Measurements from ENCODE around the gene PHRF1.

- TF ChIP-seq TAF1 (conservative IDR thresholded peaks at IDR 0.05) (no peak), HNF4G (IDR thresholded peaks at IDR 0.05) (no peak), ATF3 (IDR thresholded peaks at IDR 0.05) (no peak), EGR1 (IDR thresholded peaks at IDR 0.05; ENCODE audit: low read depth in 2 of 2) (no peak), SP1 (IDR thresholded peaks at IDR 0.05) (no peak), ZBTB33 (IDR thresholded peaks at IDR 0.05) (no peak), YY1 (IDR thresholded peaks at IDR 0.05) (no peak), RAD21 (IDR thresholded peaks at IDR 0.05) (no peak), RXRA (IDR thresholded peaks at IDR 0.05) (no peak), JUND (IDR thresholded peaks at IDR 0.05) (no peak), GABPA (IDR thresholded peaks at IDR 0.05 in 1 of 2, conservative IDR thresholded peaks at IDR 0.05 in 1 of 2) (no peak)
- TF ChIP-seq, protein P1, sequence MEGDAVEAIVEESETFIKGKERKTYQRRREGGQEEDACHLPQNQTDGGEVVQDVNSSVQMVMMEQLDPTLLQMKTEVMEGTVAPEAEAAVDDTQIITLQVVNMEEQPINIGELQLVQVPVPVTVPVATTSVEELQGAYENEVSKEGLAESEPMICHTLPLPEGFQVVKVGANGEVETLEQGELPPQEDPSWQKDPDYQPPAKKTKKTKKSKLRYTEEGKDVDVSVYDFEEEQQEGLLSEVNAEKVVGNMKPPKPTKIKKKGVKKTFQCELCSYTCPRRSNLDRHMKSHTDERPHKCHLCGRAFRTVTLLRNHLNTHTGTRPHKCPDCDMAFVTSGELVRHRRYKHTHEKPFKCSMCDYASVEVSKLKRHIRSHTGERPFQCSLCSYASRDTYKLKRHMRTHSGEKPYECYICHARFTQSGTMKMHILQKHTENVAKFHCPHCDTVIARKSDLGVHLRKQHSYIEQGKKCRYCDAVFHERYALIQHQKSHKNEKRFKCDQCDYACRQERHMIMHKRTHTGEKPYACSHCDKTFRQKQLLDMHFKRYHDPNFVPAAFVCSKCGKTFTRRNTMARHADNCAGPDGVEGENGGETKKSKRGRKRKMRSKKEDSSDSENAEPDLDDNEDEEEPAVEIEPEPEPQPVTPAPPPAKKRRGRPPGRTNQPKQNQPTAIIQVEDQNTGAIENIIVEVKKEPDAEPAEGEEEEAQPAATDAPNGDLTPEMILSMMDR (IDR thresholded peaks at IDR 0.05; ENCODE audit: low read depth, low read length, missing input control) = no peak
- TF ChIP-seq, protein P2, sequence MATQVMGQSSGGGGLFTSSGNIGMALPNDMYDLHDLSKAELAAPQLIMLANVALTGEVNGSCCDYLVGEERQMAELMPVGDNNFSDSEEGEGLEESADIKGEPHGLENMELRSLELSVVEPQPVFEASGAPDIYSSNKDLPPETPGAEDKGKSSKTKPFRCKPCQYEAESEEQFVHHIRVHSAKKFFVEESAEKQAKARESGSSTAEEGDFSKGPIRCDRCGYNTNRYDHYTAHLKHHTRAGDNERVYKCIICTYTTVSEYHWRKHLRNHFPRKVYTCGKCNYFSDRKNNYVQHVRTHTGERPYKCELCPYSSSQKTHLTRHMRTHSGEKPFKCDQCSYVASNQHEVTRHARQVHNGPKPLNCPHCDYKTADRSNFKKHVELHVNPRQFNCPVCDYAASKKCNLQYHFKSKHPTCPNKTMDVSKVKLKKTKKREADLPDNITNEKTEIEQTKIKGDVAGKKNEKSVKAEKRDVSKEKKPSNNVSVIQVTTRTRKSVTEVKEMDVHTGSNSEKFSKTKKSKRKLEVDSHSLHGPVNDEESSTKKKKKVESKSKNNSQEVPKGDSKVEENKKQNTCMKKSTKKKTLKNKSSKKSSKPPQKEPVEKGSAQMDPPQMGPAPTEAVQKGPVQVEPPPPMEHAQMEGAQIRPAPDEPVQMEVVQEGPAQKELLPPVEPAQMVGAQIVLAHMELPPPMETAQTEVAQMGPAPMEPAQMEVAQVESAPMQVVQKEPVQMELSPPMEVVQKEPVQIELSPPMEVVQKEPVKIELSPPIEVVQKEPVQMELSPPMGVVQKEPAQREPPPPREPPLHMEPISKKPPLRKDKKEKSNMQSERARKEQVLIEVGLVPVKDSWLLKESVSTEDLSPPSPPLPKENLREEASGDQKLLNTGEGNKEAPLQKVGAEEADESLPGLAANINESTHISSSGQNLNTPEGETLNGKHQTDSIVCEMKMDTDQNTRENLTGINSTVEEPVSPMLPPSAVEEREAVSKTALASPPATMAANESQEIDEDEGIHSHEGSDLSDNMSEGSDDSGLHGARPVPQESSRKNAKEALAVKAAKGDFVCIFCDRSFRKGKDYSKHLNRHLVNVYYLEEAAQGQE (IDR thresholded peaks at IDR 0.05) = no peak
Measured at GRCh38 chr11:650482-650881, 74.2 kb downstream of the PHRF1 start.
